Measurements from ENCODE around the gene HLA-DQA2.

- no peak for TF ChIP-seq TAF1 (IDR thresholded peaks at IDR 0.05; ENCODE audit: borderline replicate concordance, insufficient read depth, low read length)
- TF ChIP-seq, protein P1, sequence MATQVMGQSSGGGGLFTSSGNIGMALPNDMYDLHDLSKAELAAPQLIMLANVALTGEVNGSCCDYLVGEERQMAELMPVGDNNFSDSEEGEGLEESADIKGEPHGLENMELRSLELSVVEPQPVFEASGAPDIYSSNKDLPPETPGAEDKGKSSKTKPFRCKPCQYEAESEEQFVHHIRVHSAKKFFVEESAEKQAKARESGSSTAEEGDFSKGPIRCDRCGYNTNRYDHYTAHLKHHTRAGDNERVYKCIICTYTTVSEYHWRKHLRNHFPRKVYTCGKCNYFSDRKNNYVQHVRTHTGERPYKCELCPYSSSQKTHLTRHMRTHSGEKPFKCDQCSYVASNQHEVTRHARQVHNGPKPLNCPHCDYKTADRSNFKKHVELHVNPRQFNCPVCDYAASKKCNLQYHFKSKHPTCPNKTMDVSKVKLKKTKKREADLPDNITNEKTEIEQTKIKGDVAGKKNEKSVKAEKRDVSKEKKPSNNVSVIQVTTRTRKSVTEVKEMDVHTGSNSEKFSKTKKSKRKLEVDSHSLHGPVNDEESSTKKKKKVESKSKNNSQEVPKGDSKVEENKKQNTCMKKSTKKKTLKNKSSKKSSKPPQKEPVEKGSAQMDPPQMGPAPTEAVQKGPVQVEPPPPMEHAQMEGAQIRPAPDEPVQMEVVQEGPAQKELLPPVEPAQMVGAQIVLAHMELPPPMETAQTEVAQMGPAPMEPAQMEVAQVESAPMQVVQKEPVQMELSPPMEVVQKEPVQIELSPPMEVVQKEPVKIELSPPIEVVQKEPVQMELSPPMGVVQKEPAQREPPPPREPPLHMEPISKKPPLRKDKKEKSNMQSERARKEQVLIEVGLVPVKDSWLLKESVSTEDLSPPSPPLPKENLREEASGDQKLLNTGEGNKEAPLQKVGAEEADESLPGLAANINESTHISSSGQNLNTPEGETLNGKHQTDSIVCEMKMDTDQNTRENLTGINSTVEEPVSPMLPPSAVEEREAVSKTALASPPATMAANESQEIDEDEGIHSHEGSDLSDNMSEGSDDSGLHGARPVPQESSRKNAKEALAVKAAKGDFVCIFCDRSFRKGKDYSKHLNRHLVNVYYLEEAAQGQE (IDR thresholded peaks at IDR 0.05; ENCODE audit: insufficient read depth in 1 of 2, low read depth in 2 of 2, low read length in 2 of 2): no peak
- TF ChIP-seq SIN3A (IDR thresholded peaks at IDR 0.05; ENCODE audit: borderline replicate concordance, insufficient read depth, low read length): no peak
- no peak for TF ChIP-seq POLR2AphosphoS5 (IDR thresholded peaks at IDR 0.05; ENCODE audit: low read depth, low read length)
Measured at GRCh38 chr6:32713241-32713640, 27.9 kb upstream of the HLA-DQA2 start.
